22Rv1 (cell line): Measurements from ENCODE around the gene ING1.

Source experiments
- ZFX ChIP-seq: fragments of 450-650 bp; IDR thresholded peaks from 2 replicates; pipeline ENCODE4 v1.6.1; 2017; ENCODE audit warnings: antibody characterized with exemption, borderline replicate concordance
- TF ChIP-seq, protein P1 (sequence below): fragments of 450-650 bp; IDR thresholded peaks from 2 replicates; pipeline ENCODE4 v1.5.1; 2017; ENCODE audit warnings: mild to moderate bottlenecking

DNA sequence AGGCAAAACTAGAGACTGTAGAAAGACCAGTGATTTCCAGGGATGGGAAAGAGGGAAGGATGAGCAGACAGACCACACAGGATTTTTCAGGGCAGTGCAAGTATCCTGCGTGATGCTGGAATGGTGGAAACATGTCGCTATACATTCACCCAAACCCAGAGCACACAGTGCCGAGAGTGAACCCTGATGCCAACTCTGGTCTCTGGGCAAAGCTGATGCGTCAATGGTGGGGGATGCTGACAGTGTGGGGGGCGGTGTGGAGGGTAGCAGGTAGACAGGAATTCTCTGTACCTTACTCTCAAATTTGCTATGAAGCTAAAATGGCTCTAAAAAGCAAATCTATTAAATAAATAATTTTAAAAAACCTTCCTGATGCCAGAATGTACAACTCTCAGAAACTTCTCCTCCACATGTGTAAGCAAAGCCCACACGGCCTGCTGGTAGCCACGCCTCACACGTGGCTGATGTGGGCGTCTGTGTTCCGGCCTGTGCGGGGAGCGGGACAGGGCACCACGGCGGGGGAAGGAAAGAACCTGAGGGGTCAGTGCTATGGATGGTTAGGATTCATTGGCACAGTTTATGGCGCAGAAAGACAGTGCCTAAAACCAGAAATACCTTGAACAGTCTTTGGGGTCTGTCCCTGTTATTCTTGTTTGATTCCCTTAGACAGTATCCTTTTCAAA lies 31.5 kb upstream of the ING1 start:
- TF ChIP-seq, protein P1, sequence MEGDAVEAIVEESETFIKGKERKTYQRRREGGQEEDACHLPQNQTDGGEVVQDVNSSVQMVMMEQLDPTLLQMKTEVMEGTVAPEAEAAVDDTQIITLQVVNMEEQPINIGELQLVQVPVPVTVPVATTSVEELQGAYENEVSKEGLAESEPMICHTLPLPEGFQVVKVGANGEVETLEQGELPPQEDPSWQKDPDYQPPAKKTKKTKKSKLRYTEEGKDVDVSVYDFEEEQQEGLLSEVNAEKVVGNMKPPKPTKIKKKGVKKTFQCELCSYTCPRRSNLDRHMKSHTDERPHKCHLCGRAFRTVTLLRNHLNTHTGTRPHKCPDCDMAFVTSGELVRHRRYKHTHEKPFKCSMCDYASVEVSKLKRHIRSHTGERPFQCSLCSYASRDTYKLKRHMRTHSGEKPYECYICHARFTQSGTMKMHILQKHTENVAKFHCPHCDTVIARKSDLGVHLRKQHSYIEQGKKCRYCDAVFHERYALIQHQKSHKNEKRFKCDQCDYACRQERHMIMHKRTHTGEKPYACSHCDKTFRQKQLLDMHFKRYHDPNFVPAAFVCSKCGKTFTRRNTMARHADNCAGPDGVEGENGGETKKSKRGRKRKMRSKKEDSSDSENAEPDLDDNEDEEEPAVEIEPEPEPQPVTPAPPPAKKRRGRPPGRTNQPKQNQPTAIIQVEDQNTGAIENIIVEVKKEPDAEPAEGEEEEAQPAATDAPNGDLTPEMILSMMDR, result no peak
- no peak for TF ChIP-seq ZFX
